T47D (cell line): Measurements from ENCODE around the gene CMTM3.

ENCODE experiments used
- DNase-seq, 2 experiments: peaks; one replicate each; pipeline versions ENCODE4 v3.0.0 to v3.0.0-alpha.2; 2011 to 2012; ENCODE audit warnings: low read depth in 1 of 2, low spot score in 1 of 2
- JUND ChIP-seq: IDR thresholded peaks from 2 replicates; pipeline ENCODE4 v1.6.1; 2012; ENCODE audit warnings: low read depth
- in situ Hi-C: cut with HindIII; loops from 2 replicates; pipeline ENCODE4 v1.10.0; 2016; ENCODE audit warnings: low sequenced_read_pairs, low pct_unique_long_range_greater_than_20kb

Gene CMTM3

DNA sequence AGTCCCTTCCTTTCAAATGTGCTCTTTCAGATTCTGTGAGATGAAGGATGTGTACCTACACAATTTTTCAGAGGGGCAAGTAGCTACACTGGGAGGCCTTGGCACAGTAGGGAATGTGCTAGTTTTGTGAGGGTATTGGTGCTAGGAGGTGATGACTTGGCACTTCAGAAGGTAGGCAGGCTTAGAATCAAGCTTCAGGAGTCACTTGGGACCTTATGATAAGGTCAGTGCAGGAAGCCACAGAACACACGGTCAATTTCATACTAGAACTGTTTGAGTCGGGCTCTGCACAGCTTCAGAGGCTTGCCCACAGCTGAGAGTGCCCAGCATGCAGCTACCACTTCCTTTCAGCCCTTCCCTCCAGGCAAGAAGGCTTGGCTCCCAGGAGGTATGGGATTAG lies 32.1 kb upstream of the CMTM3 start:
- no peak for TF ChIP-seq JUND
- DNase-seq = no peak
- in situ Hi-C loops = no loop called here

GRCh38 chr16:66574081-66574480 lies 30.4 kb upstream of the CMTM3 start:
- no peak for DNase-seq
- TF ChIP-seq JUND = no peak
- in situ Hi-C loops = no loop called here

- in situ Hi-C loops = no loop called here
- no peak for DNase-seq
- TF ChIP-seq JUND = no peak
These were observed 30.0 kb upstream of the CMTM3 start for GRCh38 chr16:66574531-66574930.

- no peak for DNase-seq
- no peak for TF ChIP-seq JUND
- in situ Hi-C loops = no loop called here
These were observed 29.4 kb upstream of the CMTM3 start for GRCh38 chr16:66575060-66575459.

DNA sequence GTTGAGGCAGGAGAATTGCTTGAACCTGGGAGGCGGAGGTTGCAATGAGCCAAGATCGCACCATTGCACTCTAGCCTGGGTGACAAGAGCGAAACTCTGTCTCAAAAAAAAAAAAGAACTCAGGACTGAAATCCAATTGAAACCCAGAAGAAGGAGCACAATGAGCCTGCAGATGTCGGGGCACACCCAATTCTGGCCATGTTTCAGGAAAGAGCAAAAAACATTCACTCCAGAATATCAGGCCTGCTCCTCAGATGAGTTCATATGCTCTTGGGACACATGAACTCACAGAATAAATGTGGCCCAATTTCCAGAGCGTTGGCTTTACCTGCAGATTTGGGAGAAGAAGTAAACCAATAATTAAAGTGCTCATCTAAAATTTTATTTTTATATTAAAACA lies 28.2 kb upstream of the CMTM3 start:
- no peak for TF ChIP-seq JUND
- in situ Hi-C loops = no loop called here

GRCh38 chr16:66578651-66579531 lies 25.6 kb upstream of the CMTM3 start, which contains the start of gene CMTM2:
TSS of gene CMTM2 (plus strand) at chr16:66579463. CDS start at chr16:66579608, 145 bp downstream.
- no peak for DNase-seq
- TF ChIP-seq JUND = no peak
- in situ Hi-C loops = no loop called here

More for the DNA sequence above, 28.2 kb upstream of the CMTM3 start:
- no peak for DNase-seq

- DNase-seq = peak; percentile 72 to 84
- in situ Hi-C loops = no loop called here
- no peak for TF ChIP-seq JUND
These were observed 23.8 kb upstream of the CMTM3 start for GRCh38 chr16:66580605-66581209.

- DNase-seq = no peak
- in situ Hi-C loops = no loop called here
- no peak for TF ChIP-seq JUND
These were observed 23.1 kb upstream of the CMTM3 start for GRCh38 chr16:66581246-66581952.

GRCh38 chr16:66585481-66586239 lies 18.8 kb upstream of the CMTM3 start:
- in situ Hi-C loops = no loop called here
- no peak for DNase-seq
- no peak for TF ChIP-seq JUND

DNA sequence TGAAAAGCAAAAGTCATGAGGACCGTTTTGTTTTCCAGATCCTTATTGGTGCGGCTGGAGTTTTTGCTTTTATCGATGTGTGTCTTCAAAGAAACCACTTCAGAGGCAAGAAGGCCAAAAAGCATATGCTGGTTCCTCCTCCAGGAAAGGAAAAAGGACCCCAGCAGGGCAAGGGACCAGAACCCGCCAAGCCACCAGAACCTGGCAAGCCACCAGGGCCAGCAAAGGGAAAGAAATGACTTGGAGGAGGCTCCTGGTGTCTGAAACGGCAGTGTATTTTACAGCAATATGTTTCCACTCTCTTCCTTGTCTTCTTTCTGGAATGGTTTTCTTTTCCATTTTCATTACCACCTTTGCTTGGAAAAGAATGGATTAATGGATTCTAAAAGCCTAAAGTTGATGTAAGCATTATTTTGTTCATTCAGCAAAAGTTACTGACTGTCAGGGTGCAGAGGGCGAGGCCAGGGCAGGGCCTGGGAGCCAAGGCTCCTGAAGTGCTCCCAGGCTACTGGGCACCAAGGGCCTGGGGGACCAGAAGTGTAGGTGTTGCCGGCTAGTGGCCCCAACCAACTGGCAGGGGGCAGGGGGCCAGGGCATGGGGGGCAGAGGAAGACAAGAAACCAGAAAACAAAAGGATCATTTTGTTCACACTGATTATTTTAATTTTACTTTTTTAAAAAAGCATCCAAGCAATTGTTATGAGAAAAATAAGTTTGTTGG lies 16.5 kb upstream of the CMTM3 start:
- no peak for DNase-seq
- in situ Hi-C loops = no loop called here
- no peak for TF ChIP-seq JUND

GRCh38 chr16:66588981-66589713 lies 15.4 kb upstream of the CMTM3 start:
- in situ Hi-C loops = no loop called here
- TF ChIP-seq JUND = no peak
- DNase-seq = peak in 1 of 2 experiments; percentile 30

DNA sequence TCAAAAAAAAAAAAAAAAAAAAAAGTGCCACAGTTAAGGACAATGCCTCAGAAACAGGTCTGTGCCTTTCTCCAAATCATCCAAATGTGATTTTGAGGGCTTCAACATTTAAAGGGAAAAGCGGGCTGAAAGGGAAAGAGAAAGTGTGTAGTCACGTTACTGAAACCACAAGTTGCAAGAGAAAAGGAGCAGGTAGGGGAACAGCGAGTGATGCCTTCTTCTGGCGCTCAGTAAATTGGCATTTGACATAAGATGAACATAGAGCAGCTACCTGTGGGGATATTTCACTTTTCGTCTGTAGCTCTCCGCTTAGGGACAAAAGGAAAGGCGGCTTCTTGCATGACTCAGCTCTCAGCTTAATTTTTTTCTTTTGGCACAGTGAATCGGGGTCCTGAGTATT lies 14.2 kb upstream of the CMTM3 start:
- TF ChIP-seq JUND = no peak
- in situ Hi-C loops = no loop called here
- DNase-seq = no peak
